ENCODE data around the gene LRRC27. TPM values are rescaled to one million over a fixed set of nuclear protein-coding genes. Genes with fewer than 3 reads are reported as not detected.

The LRRC27 gene
- total RNA-seq, 1 donor from 2014 or later, result 9.0 TPM

- DNase-seq (ENCODE audit: low spot score), result no peak
These were observed 23.3 kb downstream of the LRRC27 start for GRCh38 chr10:132355297-132355696.

GRCh38 chr10:132355754-132356153, 23.8 kb downstream of the LRRC27 start:
- no peak for DNase-seq (ENCODE audit: low spot score)

- DNase-seq (ENCODE audit: low spot score), result no peak
These were observed 24.7 kb downstream of the LRRC27 start for GRCh38 chr10:132356621-132357195.

- DNase-seq (ENCODE audit: low spot score), result no peak
These were observed 25.5 kb downstream of the LRRC27 start for GRCh38 chr10:132357286-132358058.

- no peak for DNase-seq (ENCODE audit: low spot score)
These were observed 27.5 kb downstream of the LRRC27 start for GRCh38 chr10:132359305-132360040.

GRCh38 chr10:132360766-132361447, 28.9 kb downstream of the LRRC27 start:
- DNase-seq (ENCODE audit: low spot score), result no peak

- DNase-seq (ENCODE audit: low spot score), result no peak
These were observed 29.6 kb downstream of the LRRC27 start for GRCh38 chr10:132361581-132362101.

GRCh38 chr10:132362151-132362611, 30.2 kb downstream of the LRRC27 start:
- no peak for DNase-seq (ENCODE audit: low spot score)

- no peak for DNase-seq (ENCODE audit: low spot score)
These were observed 31.4 kb downstream of the LRRC27 start for GRCh38 chr10:132363376-132363775.

GRCh38 chr10:132363921-132364593, 32.1 kb downstream of the LRRC27 start:
- no peak for DNase-seq (ENCODE audit: low spot score)

GRCh38 chr10:132364594-132364970, 32.6 kb downstream of the LRRC27 start:
- DNase-seq (ENCODE audit: low spot score), result no peak

GRCh38 chr10:132365102-132365501, 33.1 kb downstream of the LRRC27 start:
- DNase-seq (ENCODE audit: low spot score), result no peak

- no peak for DNase-seq (ENCODE audit: low spot score)
These were observed 34.0 kb downstream of the LRRC27 start for GRCh38 chr10:132366006-132366405.

GRCh38 chr10:132366499-132366898, 34.5 kb downstream of the LRRC27 start:
- DNase-seq (ENCODE audit: low spot score), result no peak

- DNase-seq (ENCODE audit: low spot score), result no peak
These were observed 36.4 kb downstream of the LRRC27 start for GRCh38 chr10:132368391-132368790.

- DNase-seq (ENCODE audit: low spot score), result no peak
These were observed 37.1 kb downstream of the LRRC27 start for GRCh38 chr10:132368881-132369635.

- no peak for DNase-seq (ENCODE audit: low spot score)
These were observed 37.7 kb downstream of the LRRC27 start for GRCh38 chr10:132369636-132370185.

- DNase-seq (ENCODE audit: low spot score), result no peak
These were observed 38.7 kb downstream of the LRRC27 start for GRCh38 chr10:132370426-132371340.

- no peak for DNase-seq (ENCODE audit: low spot score)
These were observed 39.7 kb downstream of the LRRC27 start for GRCh38 chr10:132371641-132372081.

Data from mesenteric fat pad (tissue), 1 donor.